ENCODE results near the gene FBXL16.

DNA sequence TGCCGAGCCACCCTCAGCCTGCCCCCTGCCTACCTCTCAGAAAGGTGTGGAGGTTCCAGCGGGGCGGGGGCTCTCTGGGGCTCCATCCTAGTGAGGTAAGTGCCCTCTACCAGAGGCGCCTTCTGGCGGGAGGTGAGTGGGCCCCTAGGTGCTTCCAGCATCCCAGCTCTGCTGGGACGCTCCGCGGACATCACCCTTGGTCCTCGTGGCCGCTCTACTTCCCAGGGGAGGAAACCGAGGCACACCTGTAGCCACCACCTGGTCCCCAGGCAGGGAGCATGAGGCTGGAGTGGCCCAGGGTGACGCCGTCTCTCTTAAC is 62.6 kb downstream of the FBXL16 start:
- TF ChIP-seq POLR2AphosphoS5 (IDR thresholded peaks at IDR 0.05) (no peak), POLR2A (IDR thresholded peaks at IDR 0.05; ENCODE audit: low read depth) (no peak)
- TF ChIP-seq, protein P1, sequence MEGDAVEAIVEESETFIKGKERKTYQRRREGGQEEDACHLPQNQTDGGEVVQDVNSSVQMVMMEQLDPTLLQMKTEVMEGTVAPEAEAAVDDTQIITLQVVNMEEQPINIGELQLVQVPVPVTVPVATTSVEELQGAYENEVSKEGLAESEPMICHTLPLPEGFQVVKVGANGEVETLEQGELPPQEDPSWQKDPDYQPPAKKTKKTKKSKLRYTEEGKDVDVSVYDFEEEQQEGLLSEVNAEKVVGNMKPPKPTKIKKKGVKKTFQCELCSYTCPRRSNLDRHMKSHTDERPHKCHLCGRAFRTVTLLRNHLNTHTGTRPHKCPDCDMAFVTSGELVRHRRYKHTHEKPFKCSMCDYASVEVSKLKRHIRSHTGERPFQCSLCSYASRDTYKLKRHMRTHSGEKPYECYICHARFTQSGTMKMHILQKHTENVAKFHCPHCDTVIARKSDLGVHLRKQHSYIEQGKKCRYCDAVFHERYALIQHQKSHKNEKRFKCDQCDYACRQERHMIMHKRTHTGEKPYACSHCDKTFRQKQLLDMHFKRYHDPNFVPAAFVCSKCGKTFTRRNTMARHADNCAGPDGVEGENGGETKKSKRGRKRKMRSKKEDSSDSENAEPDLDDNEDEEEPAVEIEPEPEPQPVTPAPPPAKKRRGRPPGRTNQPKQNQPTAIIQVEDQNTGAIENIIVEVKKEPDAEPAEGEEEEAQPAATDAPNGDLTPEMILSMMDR (IDR thresholded peaks at IDR 0.05): no peak
